DOHH2 (cell line): ENCODE measurements around the gene TSC2.

ENCODE experiments used
- H3F3A ChIP-seq: fragments of 200-600 bp; sonication (generic), shearing (Covaris generic); 2 replicates; pipeline ENCODE4 v1.6.0; 2016; ENCODE audit warnings: antibody characterized with exemption, mild to moderate bottlenecking; ENCODE audit not compliant: control insufficient read depth, insufficient read depth
- H3K27ac ChIP-seq: fragments of 200-600 bp; sonication (generic); 2 replicates; pipeline ENCODE4 v1.5.1; 2014; ENCODE audit warnings: low read depth, mild to moderate bottlenecking, low read length, moderate library complexity
- H3K27me3 ChIP-seq: fragments of 200-600 bp; sonication (generic); 2 replicates; pipeline ENCODE4 v1.6.1; 2014; ENCODE audit warnings: mild to moderate bottlenecking, low read length, mixed read lengths; ENCODE audit not compliant: control insufficient read depth
- H3K36me3 ChIP-seq: fragments of 200-600 bp; sonication (generic); 2 replicates; pipeline ENCODE4 v1.6.1; 2014; ENCODE audit warnings: mild to moderate bottlenecking, low read length, moderate library complexity, mixed read lengths; ENCODE audit not compliant: control insufficient read depth
- H3K4me1 ChIP-seq: fragments of 200-600 bp; sonication (generic); 2 replicates; pipeline ENCODE4 v1.6.1; 2014; ENCODE audit warnings: mild to moderate bottlenecking, low read length, mixed read lengths; ENCODE audit not compliant: control insufficient read depth
- H3K4me2 ChIP-seq: fragments of 200-600 bp; sonication (generic); 2 replicates; pipeline ENCODE4 v1.6.0; 2014; ENCODE audit warnings: mild to moderate bottlenecking, low read length, moderate library complexity
- H3K4me3 ChIP-seq: fragments of 200-600 bp; sonication (generic); 2 replicates; pipeline ENCODE4 v1.5.1; 2014; ENCODE audit warnings: mild to moderate bottlenecking, low read length, mixed read lengths
- H3K79me2 ChIP-seq: fragments of 200-600 bp; sonication (generic); 2 replicates; pipeline ENCODE4 v1.6.1; 2014; ENCODE audit warnings: mild to moderate bottlenecking, low read length, mixed read lengths; ENCODE audit not compliant: control insufficient read depth
- H3K9me2 ChIP-seq: fragments of 200-600 bp; sonication (generic); replicated peaks from 2 replicates; pipeline ENCODE4 v1.6.1; 2014; ENCODE audit warnings: mild to moderate bottlenecking, low read length, mixed read lengths; ENCODE audit not compliant: control insufficient read depth
- H3K9me3 ChIP-seq: fragments of 200-600 bp; sonication (generic); 2 replicates; pipeline ENCODE4 v1.6.1; 2014; ENCODE audit warnings: antibody characterized with exemption, low read length, mixed read lengths; ENCODE audit not compliant: control insufficient read depth, insufficient read depth
- H4K20me1 ChIP-seq: fragments of 200-600 bp; sonication (generic); 2 replicates; pipeline ENCODE4 v1.6.0; 2014; ENCODE audit warnings: low read depth, mild to moderate bottlenecking, antibody characterized with exemption, low read length, moderate library complexity; ENCODE audit not compliant: control insufficient read depth, insufficient read depth
- EZH2phosphoT487 ChIP-seq: fragments of 200-600 bp; sonication (generic); IDR thresholded peaks from 2 replicates; pipeline ENCODE4 v1.6.1; 2017; ENCODE audit warnings: borderline replicate concordance, mild to moderate bottlenecking, antibody characterized with exemption, low read length, moderate library complexity, mixed read lengths
- TF ChIP-seq, protein P1 (sequence below): fragments of 200-600 bp; sonication (generic); IDR thresholded peaks from one replicate; pipeline ENCODE4 v1.5.1; 2014; ENCODE audit warnings: antibody characterized with exemption, mild to moderate bottlenecking, low read depth, low read length; ENCODE audit not compliant: poor library complexity, severe bottlenecking

The TSC2 gene

DNA sequence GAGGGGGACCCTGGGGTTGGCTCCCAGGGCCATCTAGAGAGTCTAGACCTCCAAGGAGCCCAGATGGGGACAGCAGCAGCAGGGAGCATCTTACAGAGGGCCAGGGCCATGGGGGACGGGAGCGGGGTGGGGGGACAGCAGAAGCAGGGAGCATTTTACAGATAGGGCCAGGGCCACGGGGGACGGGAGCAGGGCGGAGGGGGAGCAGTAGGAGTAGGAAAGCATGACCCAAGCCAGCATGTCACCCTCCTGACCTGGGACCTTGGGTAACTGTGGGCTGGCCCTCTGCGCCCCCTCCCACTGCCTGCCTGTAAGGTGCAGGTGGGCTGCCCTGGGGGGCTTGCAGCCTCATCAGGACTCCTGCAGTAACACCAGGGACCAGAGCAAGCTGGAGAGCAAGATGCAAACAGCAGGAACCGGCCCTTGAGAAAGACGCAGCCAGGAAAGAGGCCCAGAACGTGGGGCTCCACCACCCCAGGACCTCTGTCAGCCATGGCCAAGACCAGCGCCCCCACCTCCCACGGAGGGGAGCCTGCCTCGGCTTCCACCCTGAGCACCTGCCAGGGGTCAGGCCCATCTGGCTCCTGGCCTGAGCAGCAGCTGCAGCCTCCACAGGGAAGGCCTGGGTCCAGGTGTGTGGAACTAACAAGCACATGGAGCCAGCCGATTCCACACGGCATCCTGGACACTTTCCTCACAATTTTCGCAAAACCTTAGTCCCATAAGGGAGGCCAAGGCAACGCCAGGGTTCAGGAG is 40.5 kb upstream of the TSC2 start:
- peaks cover 69% of the 10 kb centered on the region for H3K36me3 ChIP-seq
- peak overlapping the region; percentile 59 for H3K27ac ChIP-seq
- no peak for TF ChIP-seq EZH2phosphoT487
- TF ChIP-seq, protein P1, sequence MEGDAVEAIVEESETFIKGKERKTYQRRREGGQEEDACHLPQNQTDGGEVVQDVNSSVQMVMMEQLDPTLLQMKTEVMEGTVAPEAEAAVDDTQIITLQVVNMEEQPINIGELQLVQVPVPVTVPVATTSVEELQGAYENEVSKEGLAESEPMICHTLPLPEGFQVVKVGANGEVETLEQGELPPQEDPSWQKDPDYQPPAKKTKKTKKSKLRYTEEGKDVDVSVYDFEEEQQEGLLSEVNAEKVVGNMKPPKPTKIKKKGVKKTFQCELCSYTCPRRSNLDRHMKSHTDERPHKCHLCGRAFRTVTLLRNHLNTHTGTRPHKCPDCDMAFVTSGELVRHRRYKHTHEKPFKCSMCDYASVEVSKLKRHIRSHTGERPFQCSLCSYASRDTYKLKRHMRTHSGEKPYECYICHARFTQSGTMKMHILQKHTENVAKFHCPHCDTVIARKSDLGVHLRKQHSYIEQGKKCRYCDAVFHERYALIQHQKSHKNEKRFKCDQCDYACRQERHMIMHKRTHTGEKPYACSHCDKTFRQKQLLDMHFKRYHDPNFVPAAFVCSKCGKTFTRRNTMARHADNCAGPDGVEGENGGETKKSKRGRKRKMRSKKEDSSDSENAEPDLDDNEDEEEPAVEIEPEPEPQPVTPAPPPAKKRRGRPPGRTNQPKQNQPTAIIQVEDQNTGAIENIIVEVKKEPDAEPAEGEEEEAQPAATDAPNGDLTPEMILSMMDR, result no peak
- H3K27me3 ChIP-seq, result no peaks in the 10 kb centered on the region
- peaks cover 50% of the 10 kb centered on the region for H3K4me1 ChIP-seq
- H4K20me1 ChIP-seq, result peaks cover 38% of the 10 kb centered on the region
- H3K79me2 ChIP-seq, result peaks cover 84% of the 10 kb centered on the region
- peak overlapping the region; percentile 88 for H3K4me3 ChIP-seq
- H3F3A ChIP-seq, result no peaks in the 10 kb centered on the region
- no peaks in the 10 kb centered on the region for H3K9me2 ChIP-seq
- no peaks in the 10 kb centered on the region for H3K9me3 ChIP-seq
- H3K4me2 ChIP-seq, result peak overlapping the region; percentile 93

DNA sequence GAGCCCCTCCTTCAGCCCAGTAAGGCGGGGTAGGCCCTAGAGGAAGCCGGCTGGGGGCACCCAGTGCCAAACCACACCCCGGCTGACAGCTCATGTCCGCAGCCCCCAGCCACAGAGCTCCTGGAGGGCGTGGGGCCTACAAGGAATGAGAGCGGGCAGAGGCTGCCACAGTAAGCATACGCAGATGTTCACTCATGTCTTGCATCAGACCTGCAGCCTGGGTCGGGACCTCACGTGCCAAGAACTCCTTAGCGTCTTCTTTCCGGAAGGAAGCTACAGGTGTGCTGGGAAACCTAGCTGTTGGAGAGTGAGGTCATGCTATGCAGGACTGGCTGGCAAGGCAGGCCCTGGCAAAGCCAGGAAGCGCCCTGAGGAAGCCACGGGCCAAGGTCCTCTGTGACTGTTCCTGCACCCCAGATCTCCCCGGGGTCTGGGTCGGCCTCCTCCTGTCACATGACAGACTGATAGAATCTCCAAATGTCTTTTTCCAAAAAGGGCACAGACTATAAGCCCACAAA is 39.7 kb upstream of the TSC2 start:
- no peaks in the 10 kb centered on the region for H3K27me3 ChIP-seq
- H3K27ac ChIP-seq, result peak overlapping the region; percentile 59
- no peaks in the 10 kb centered on the region for H3K9me2 ChIP-seq
- H3K4me1 ChIP-seq, result peaks cover 50% of the 10 kb centered on the region
- no peaks in the 10 kb centered on the region for H3K9me3 ChIP-seq
- no peaks in the 10 kb centered on the region for H3F3A ChIP-seq
- H3K4me2 ChIP-seq, result peak overlapping the region; percentile 93
- peak overlapping the region; percentile 88 for H3K4me3 ChIP-seq
- peaks cover 61% of the 10 kb centered on the region for H3K36me3 ChIP-seq
- peaks cover 35% of the 10 kb centered on the region for H4K20me1 ChIP-seq
- no peak for TF ChIP-seq EZH2phosphoT487
- TF ChIP-seq, protein P1, result no peak
- H3K79me2 ChIP-seq, result peaks cover 76% of the 10 kb centered on the region

DNA sequence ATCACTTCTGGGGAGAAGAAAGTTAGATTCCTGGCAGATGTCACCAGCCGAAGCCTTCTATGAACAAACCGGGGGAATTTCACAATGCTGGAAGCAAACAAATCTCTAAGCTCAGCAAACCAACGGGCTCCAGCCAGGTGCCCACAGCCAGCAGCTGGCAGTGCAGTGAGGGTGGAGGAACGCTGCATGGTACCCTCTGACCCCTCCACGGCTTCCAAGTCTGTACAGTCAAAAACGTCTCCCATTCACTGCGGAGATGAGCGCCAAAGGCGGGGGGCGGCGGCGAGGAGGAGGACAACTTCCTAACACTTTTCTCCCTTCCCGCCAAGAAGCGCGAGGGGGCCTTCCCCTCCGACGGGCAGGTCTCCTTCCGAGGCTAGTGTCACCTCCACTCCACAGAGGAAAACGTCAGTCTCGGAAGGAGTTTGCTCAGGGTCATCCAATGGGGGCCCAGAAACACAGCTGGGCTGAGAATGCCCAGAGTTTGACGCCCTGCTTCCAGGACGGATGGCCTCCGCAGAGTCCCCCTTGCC is 39.1 kb upstream of the TSC2 start:
- H3K9me2 ChIP-seq, result no peaks in the 10 kb centered on the region
- peak overlapping the region; percentile 88 for H3K4me3 ChIP-seq
- H3F3A ChIP-seq, result no peaks in the 10 kb centered on the region
- peaks cover 70% of the 10 kb centered on the region for H3K79me2 ChIP-seq
- H3K4me1 ChIP-seq, result peaks cover 50% of the 10 kb centered on the region
- peak overlapping the region; percentile 59 for H3K27ac ChIP-seq
- no peaks in the 10 kb centered on the region for H3K9me3 ChIP-seq
- no peaks in the 10 kb centered on the region for H3K27me3 ChIP-seq
- H4K20me1 ChIP-seq, result peaks cover 29% of the 10 kb centered on the region
- peaks cover 54% of the 10 kb centered on the region for H3K36me3 ChIP-seq
- H3K4me2 ChIP-seq, result peak overlapping the region; percentile 93
- no peak for TF ChIP-seq EZH2phosphoT487
- TF ChIP-seq, protein P1, result no peak
